ENCODE data around the gene HLCS.
"Not testable (repeated sequence)": the region's sequence is repeated elsewhere in the genome, so short reads cannot be mapped to it uniquely, and the experiment has no call there.

HLCS gene

DNA sequence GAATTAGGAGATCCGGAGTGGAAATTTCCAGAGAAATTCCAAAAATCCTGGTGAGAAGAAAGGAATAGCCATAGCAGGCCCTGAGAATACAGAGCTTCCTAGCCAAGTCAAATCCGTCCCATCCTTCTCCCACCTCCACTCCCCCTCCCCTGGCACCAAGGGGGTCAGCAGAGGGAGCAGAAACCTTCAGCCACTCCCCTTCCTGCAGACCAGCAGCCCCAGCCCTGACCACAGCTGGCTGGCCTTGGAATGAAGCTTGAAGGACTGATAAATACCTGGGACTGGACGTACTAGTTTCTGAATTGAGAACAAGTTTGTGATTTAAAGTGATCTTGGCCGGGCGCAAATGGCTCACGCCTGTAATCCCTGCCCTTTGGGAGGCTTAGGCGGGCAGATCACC, 26.2 kb upstream of the HLCS start:
- no peak for ATAC-seq (replicated peaks)
- Mint-ChIP-seq H3K9me3 (peaks cover 1 to 4% of the 10 kb centered on the region in 2 donors), H3K36me3 (peaks cover 0 to 1% of the 10 kb centered on the region in 2 donors), H3K4me1 (peaks cover 6 to 20% of the 10 kb centered on the region in 2 donors), H3K4me3 (no peak overlapping the region), H3K27ac (no peak overlapping the region), H3K27me3 (peaks cover 0 to 5% of the 10 kb centered on the region in 2 donors)
- no peak for DNase-seq

DNA sequence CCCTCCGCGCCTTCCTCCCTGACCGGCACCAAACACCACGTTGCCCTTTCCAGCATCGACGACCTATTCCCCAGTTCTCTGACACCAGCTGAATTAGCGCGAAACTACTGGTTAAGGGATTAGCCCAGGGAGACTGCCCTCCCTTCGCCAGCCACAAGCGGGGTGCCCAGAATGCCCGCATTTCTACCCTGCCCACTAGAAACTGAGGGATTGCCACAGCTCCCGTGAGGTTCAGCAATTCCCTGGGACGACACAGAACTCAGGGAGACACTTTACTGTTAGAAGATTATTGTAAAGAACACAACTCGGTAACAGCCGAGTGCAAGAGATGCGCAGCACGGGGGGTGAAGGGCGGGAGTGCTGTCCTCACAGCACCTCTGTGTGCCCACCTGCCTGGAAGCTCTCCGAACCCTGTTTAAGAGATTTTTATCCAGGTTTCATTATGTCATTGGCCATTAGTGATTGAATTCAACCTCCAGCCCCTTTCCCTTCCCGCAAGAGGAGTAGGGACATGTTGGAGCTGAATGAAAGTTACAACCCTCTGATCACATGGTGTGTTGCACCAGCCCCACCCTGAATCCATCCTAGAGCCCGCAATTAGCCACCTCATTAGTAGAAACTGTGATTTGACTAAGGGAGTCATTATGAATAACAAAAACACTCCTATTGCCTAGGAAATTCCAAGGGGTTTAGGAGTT, 24.2 kb upstream of the HLCS start:
- Mint-ChIP-seq H3K9me3 (peaks cover 1 to 4% of the 10 kb centered on the region in 2 donors), H3K4me1 (peaks cover 6 to 20% of the 10 kb centered on the region in 2 donors), H3K27me3 (peaks cover 0 to 5% of the 10 kb centered on the region in 2 donors), H3K4me3 (peak overlapping the region; percentile 90 to 92), H3K27ac (peak overlapping the region; percentile 92), H3K36me3 (peaks cover 0 to 1% of the 10 kb centered on the region in 2 donors)
- ATAC-seq (replicated peaks) (no peak), DNase-seq (no peak)

DNA sequence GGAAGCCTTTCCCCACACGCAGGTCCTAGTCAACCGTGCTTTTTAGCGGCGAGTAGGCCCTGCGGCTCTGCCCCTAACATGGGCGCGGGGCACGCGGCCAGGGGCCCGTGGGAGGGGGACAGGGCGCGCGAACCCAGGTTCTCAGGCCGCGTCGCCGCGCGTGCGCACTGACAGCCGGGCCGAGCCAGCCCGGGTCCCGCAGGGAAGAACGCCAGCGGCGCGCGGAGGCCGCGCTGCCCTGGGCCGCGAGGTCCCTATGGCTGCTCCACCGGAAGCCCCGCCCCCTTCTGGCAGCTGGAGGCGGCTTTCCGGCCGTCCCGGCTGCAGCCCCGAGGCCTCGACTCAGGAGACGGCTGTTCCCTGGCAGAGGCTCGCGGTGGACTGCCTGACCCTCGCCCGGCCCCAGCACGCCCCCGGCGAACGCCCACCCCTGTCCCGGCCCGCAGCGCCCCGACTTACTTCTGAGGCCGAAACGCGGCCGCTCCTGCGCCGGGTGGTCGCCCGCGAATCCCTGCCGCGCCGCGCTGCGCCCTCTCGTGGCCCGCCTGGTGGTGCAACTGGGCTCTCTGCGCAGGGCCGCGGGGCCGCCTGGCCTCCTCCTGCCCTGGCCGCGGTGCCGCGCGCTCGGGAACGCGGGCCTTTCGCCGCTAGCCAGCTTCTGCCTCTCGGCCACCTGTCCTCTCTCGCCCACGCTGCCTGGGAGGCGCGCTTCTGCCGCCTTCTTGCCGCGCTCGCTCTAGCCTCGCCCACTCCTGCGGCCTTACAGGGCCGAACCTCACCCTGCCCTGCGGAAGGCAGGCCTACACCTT, 23.4 kb upstream of the HLCS start:
- H3K4me3 Mint-ChIP-seq, result peak overlapping the region; percentile 90 to 92
- ATAC-seq (replicated peaks) (peak; percentile 94), DNase-seq (peak; percentile 87)
- peak overlapping the region; percentile 95 for H3K27ac Mint-ChIP-seq
- H3K9me3 Mint-ChIP-seq, result peaks cover 1 to 4% of the 10 kb centered on the region in 2 donors
- H3K4me1 Mint-ChIP-seq, result peaks cover 6 to 17% of the 10 kb centered on the region in 2 donors
- peaks cover 0 to 1% of the 10 kb centered on the region in 2 donors for H3K36me3 Mint-ChIP-seq
- peaks cover 0 to 5% of the 10 kb centered on the region in 2 donors for H3K27me3 Mint-ChIP-seq

DNA sequence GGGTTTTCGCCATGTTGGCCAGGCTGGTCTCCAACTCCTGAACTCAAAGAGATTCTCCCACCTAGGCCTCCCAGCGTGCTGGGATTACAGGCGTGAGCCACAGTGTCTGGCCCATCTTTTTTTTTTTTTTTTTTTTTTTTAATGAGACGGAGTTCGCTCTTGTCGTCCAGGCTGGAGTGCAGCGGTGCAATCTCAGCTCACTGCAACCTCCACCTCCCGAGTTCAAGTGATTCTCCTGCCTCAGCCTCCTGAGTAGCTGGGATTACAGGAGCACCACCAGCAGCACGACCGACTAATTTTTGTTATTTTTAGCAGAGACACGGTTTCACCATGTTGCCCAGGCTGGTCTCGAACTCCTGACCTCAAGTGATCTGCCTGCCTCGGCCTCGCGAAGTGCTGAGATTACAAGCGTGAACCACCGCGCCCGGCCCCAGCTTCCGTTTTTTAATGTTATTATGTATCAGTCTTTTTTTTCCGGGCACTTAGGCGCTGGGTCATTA, 22.8 kb upstream of the HLCS start:
- not testable (repeated sequence) for ATAC-seq (replicated peaks); H3K9me3 Mint-ChIP-seq; H3K36me3 Mint-ChIP-seq; H3K27me3 Mint-ChIP-seq; DNase-seq
- H3K4me1 Mint-ChIP-seq, result peaks cover 6 to 15% of the 10 kb centered on the region in 2 donors
- peak overlapping the region; percentile 90 to 92 for H3K4me3 Mint-ChIP-seq
- peak overlapping the region; percentile 95 for H3K27ac Mint-ChIP-seq

GRCh38 chr21:36988536-36988935, 22.1 kb upstream of the HLCS start:
- Mint-ChIP-seq H3K9me3 (peaks cover 1 to 4% of the 10 kb centered on the region in 2 donors), H3K27me3 (peaks cover 0 to 5% of the 10 kb centered on the region in 2 donors), H3K4me3 (no peak overlapping the region), H3K36me3 (peaks cover 0 to 1% of the 10 kb centered on the region in 2 donors), H3K4me1 (peaks cover 6 to 15% of the 10 kb centered on the region in 2 donors), H3K27ac (peak overlapping the region; percentile 17)
- DNase-seq, result no peak
- ATAC-seq (replicated peaks), result no peak

- Mint-ChIP-seq H3K4me3 (no peak overlapping the region), H3K4me1 (peaks cover 6 to 15% of the 10 kb centered on the region in 2 donors), H3K36me3 (peaks cover 0 to 1% of the 10 kb centered on the region in 2 donors), H3K9me3 (peaks cover 0 to 4% of the 10 kb centered on the region in 2 donors), H3K27ac (no peak overlapping the region), H3K27me3 (no peaks in the 10 kb centered on the region)
- DNase-seq (no peak), ATAC-seq (replicated peaks) (no peak)
These were observed 21.4 kb upstream of the HLCS start for GRCh38 chr21:36987845-36988244.

DNA sequence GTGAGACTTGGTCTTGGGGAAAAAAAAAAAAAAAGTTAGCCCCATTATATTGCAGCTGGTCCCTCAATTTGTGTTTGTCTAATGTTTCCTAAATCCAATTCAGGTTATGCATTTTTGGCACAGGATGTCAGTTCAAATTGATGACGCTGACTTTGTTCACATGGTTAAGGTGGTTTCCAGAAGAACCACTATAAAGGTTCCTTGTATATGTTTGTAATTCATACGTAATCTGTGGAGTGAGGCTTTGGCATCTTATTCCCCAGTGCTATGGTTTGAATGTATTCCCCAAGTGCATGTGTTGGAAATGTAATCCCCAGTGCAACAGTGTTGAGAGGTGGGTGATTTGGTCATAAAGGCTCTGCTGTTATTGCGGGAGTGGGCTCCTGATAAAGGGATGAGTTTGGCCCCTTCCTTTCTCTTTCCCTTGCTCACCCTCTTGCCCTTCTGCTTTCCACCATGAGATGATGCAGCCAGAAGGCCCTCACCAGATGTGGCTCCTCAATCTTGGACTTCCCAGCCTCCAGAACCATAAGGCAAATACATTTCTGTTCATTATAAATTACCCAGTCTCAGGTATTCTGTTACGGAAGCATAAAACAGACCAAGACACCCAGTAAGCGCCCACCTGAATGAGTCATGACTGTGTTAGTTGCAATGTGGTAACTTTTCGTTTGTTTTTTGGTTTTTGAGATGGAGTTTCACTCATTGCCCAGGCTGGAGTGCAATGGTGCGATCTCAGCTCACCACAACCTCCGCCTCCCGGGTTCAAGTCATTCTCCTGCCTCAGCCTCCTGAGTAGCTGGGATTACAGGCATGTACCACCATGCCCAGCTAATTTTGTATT, 19.5 kb upstream of the HLCS start:
- Mint-ChIP-seq H3K4me1 (peaks cover 7 to 21% of the 10 kb centered on the region in 2 donors), H3K27ac (no peak overlapping the region), H3K4me3 (no peak overlapping the region), H3K27me3 (peaks cover 2% of the 10 kb centered on the region in 2 donors), H3K36me3 (peaks cover 0 to 1% of the 10 kb centered on the region in 2 donors), H3K9me3 (peaks cover 0 to 4% of the 10 kb centered on the region in 2 donors)
- DNase-seq, result no peak
- ATAC-seq (replicated peaks), result no peak

DNA sequence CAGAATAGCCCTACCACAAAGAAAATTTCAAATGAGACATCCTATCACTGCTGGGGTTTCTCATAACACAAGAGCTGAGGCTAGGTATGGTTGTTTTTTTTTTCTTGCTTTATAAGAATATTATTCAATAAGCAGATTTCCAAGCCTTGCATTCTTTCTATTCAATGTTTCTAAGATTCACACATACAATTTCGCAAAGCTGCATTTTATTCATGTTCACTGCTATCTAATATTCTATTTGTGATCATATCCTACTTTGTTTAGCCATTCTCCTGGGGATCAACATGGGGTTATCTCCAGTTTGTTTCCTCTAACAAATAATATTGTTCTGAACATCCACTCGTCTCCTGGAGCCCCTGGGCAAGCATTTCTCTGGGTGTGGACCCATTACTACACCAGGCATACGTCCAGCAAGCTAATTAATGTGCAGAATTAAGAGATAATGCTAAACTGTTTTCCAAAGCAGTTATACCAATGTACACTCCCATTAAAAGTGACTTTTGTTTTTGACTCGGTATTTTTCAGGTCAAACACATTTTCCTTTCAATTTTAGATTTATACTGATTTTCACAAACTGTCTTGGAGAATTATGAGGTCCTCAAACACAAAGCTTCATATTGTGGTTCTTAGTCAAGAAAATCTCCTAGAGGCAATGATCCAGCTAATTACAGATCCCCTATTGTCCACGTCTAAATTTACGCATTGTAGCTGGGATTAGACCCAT, 15.7 kb upstream of the HLCS start:
- H3K27me3 Mint-ChIP-seq, result peaks cover 5 to 7% of the 10 kb centered on the region in 2 donors
- no peak for DNase-seq
- H3K27ac Mint-ChIP-seq, result no peak overlapping the region
- H3K9me3 Mint-ChIP-seq, result no peaks in the 10 kb centered on the region
- H3K4me1 Mint-ChIP-seq, result peaks cover 11 to 29% of the 10 kb centered on the region in 2 donors
- H3K4me3 Mint-ChIP-seq, result no peak overlapping the region
- no peaks in the 10 kb centered on the region for H3K36me3 Mint-ChIP-seq
- ATAC-seq (replicated peaks), result no peak

- no peaks in the 10 kb centered on the region for H3K36me3 Mint-ChIP-seq
- peaks cover 5 to 7% of the 10 kb centered on the region in 2 donors for H3K27me3 Mint-ChIP-seq
- H3K4me1 Mint-ChIP-seq, result peaks cover 18 to 40% of the 10 kb centered on the region in 2 donors
- ATAC-seq (replicated peaks) (peak; percentile 33 to 40), DNase-seq (no peak)
- H3K4me3 Mint-ChIP-seq, result peak overlapping the region; percentile 83 to 89
- H3K9me3 Mint-ChIP-seq, result no peaks in the 10 kb centered on the region
- peak overlapping the region; percentile 85 for H3K27ac Mint-ChIP-seq
These were observed 14.6 kb upstream of the HLCS start for GRCh38 chr21:36981049-36981391.

DNA sequence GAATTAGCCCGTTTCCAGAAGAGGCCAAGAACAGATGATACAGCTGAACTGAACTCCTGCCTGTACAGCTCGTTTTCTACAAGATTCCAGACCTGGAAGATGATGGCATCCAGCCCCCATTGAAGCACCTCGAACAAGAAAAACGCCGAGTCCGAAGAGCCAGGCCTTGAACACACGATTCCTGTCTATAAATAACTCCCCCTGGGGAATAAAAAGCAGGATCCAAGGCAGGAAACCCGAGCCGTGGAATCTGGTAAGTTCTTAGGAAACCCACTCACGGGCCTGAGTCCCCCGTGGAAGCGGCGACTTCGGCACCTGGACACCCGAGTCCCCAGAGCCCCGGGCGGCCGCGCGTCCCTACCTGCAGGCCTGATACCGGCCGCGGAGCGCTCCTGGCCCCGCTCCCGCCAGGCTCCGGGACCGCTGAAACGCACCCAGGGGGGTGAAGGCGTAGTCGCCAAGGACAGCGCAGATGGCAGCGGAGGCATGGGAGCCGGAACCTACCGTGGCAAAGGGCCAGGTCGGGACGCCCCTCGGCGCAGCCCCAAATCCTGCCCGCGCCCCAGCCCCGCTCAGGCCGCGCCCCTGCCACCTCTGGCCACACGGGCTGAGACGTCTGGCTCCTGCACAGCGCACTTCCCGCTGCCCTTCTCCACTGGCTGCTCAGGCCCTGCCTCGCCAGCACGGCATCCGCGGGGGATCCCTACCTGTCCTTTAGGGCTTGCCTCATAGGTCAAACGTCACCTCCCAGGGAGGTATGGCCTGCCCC, 14.0 kb upstream of the HLCS start:
- Mint-ChIP-seq H3K4me3 (peak overlapping the region; percentile 83 to 89), H3K9me3 (no peaks in the 10 kb centered on the region), H3K4me1 (peaks cover 18 to 41% of the 10 kb centered on the region in 2 donors), H3K36me3 (no peaks in the 10 kb centered on the region), H3K27ac (peak overlapping the region; percentile 85), H3K27me3 (peaks cover 5 to 7% of the 10 kb centered on the region in 2 donors)
- DNase-seq, result no peak
- ATAC-seq (replicated peaks), result peak; percentile 54 to 62

DNA sequence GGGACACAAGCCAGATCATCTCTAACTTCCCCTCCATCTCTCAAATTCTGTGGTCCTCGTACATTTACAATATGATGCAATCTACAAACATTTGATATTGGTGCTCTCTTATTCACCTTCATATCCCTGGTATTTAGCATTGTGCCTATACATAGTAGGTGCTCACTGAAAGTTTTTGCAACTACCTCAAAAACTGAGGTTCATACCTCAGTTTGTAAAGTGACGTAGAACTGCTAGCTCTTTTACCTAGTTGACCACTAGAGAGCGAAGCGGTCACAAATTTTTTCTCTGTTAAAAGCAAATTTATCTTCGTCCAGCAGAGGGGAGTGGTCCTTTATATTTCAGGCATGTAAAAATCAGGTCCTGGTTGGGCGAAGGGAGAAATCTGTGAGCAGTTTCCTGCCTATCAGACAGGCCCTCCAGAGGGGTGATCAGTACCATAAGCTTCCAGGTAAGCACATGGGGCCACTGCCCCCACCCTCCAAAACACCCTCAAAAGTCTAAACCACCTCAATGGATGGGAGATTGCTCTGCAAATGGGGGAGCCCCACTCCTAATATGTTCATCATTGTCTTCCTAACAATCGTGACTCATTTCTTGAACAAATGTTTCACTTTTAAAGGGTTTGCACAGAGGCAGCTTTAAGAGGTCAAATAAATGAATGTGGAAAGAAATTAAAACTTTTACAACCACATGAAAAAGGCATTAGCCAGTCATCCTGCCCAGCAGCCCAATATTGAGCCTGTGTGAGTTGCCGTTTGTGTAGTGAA, 10.6 kb upstream of the HLCS start:
- Mint-ChIP-seq H3K4me1 (peaks cover 18 to 41% of the 10 kb centered on the region in 2 donors), H3K9me3 (no peaks in the 10 kb centered on the region), H3K27me3 (peaks cover 5 to 7% of the 10 kb centered on the region in 2 donors), H3K36me3 (no peaks in the 10 kb centered on the region), H3K27ac (no peak overlapping the region), H3K4me3 (peak overlapping the region in 1 of 2 donors; percentile 23)
- peak; percentile 63 to 73 for ATAC-seq (replicated peaks)
- no peak for DNase-seq

GRCh38 chr21:36976228-36976861, 9.9 kb upstream of the HLCS start:
- DNase-seq (no peak), ATAC-seq (replicated peaks) (no peak)
- H3K36me3 Mint-ChIP-seq, result no peaks in the 10 kb centered on the region
- peaks cover 18 to 39% of the 10 kb centered on the region in 2 donors for H3K4me1 Mint-ChIP-seq
- no peaks in the 10 kb centered on the region for H3K9me3 Mint-ChIP-seq
- no peak overlapping the region for H3K27ac Mint-ChIP-seq
- H3K4me3 Mint-ChIP-seq, result no peak overlapping the region
- H3K27me3 Mint-ChIP-seq, result peaks cover 5 to 7% of the 10 kb centered on the region in 2 donors
